ENCODE measurements around the gene TAC4.
A peak's percentile ranks its signal among the peaks of the same experiment; 100 is the strongest.

Gene TAC4, protein sequence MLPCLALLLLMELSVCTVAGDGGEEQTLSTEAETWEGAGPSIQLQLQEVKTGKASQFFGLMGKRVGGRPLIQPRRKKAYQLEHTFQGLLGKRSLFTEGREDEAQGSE

DNA sequence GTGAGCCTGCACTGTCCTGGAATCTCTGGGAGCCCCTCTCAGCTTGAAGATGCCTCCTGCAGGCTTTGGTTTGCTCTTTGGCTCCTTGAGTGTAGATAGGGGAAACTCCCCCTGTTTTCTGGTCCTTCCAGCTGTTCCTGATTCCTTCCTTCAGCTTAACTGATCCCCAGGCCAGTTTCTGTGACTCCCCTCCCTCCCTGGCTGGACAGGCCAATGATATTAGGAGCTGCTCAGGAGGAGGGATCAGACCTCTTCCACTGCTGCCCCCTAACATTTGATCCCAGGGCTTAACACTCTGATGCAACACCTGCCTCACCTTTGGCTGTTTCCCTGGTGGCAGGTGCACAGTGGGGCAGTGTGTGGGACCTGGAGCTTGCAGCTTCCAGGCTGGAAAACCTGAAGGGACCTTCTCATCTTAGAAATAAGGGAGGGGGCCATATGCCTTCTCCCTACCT lies at the start of gene TAC4:
Gene TAC4, minus strand, starts transcription at position 51 of the 455 bp plus-strand sequence. CDS start 52 bp downstream, outside the sequence.
- ATAC-seq (replicated peaks; ENCODE audit: extremely low read depth, poor library complexity, severe bottlenecking) (no peak), DNase-seq (ENCODE audit: low spot score in 2 of 2) (no peak)
- Mint-ChIP-seq H3K4me1 (peaks cover 37% of the 10 kb centered on the region), H3K27me3 (no peaks in the 10 kb centered on the region), H3K4me3 (no peak within 1 kb of the TSS), H3K27ac (ENCODE audit: low read depth) (no peak within 1 kb of the TSS), H3K36me3 (ENCODE audit: insufficient read depth) (peaks cover 15% of the 10 kb centered on the region), H3K9me3 (no peaks in the 10 kb centered on the region)

DNA sequence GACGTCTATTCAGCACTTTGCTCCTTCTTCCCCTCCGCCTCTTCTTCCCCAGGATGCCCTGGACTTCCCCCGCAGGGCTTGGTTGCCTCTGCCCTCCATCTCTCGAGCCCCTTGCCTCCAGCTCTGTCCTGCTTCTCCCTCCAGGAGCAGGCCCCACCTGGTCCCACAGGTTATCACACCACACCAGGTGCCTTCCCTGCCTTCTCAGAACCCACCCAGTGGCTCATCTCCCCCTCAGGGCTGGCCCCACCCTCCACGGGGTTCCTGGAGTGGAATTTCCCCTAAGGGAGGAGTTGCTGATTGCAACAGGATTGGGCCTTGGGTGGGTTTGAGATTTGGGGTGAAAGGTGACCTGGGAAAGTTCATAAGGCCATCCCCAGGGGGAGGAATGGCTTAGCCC lies 49.0 kb upstream of the TAC4 start:
- peaks cover 97% of the 10 kb centered on the region for H3K27me3 Mint-ChIP-seq

DNA sequence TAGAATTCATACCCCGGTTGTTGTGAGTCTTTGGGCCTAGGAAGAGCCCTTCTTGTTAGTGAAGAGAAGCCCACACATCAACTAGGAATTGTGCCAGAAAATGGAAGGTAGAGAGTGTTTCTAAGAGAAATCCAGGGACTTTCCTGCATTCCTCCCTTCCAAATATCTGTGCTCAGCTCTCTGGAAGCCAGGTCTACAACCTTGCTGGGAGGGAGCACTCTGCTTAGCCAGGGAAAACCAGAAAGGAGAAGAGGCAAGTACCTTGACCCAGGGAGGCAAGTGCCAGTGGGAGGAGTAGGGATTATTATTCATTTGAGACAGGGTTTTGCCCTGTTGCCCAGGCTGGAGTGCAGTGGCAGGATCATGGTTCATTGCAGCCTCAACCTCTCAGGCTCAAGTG lies 48.4 kb upstream of the TAC4 start:
- no peaks in the 10 kb centered on the region for H3K4me1 Mint-ChIP-seq
- DNase-seq (ENCODE audit: low spot score in 2 of 2), result no peak
- peaks cover 97% of the 10 kb centered on the region for H3K27me3 Mint-ChIP-seq
- H3K36me3 Mint-ChIP-seq (ENCODE audit: insufficient read depth), result peaks cover 2% of the 10 kb centered on the region
- no peak overlapping the region for H3K4me3 Mint-ChIP-seq
- no peak for ATAC-seq (replicated peaks; ENCODE audit: extremely low read depth, poor library complexity, severe bottlenecking)
- H3K27ac Mint-ChIP-seq (ENCODE audit: low read depth), result no peak overlapping the region
- no peaks in the 10 kb centered on the region for H3K9me3 Mint-ChIP-seq

More for the DNA sequence above, 49.0 kb upstream of the TAC4 start:
- Mint-ChIP-seq H3K4me3 (no peak overlapping the region), H3K4me1 (no peaks in the 10 kb centered on the region), H3K9me3 (no peaks in the 10 kb centered on the region), H3K36me3 (ENCODE audit: insufficient read depth) (peaks cover 2% of the 10 kb centered on the region), H3K27ac (ENCODE audit: low read depth) (no peak overlapping the region)
- ATAC-seq (replicated peaks; ENCODE audit: extremely low read depth, poor library complexity, severe bottlenecking) (no peak), DNase-seq (ENCODE audit: low spot score in 2 of 2) (no peak)

DNA sequence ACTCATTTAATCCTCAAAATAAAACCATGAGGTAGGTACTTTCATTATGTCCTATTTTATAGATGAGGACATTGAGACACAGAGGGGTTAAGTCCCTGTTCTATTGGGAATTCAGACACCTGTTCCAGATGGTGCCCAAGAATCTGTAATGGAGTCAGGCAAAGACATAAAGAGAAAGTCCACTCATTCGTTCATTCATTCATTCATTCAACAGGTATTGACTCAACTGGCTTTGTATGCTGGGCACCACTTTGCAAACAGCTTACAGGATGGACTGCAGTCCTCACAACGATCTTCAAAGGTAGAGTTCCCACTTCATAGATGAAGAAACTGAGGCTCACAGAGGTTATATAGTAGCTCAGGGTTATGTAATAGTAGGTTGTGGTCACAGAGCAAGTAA lies 47.9 kb upstream of the TAC4 start:
- H3K36me3 Mint-ChIP-seq (ENCODE audit: insufficient read depth), result peaks cover 2% of the 10 kb centered on the region

DNA sequence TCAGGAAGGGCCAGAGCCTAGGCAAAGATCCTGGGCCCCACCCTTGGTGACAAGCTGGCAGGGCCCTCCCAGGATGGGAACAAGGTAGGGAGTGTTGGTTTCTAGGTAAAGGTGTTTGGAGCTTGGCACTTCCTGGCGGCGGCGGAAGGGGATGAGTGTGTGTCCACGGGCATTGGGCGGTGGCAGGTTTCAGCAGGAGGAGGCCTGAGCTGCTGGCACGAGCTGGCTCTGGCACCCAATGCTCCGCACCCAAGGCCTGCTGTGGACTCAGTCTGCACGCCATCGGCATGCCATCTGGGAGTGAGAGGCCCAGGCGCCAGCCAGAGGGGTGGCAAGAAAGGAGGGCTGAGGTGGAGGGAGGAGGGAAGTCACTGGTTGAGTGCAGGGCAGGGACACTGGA lies 46.9 kb upstream of the TAC4 start:
- H3K9me3 Mint-ChIP-seq, result no peaks in the 10 kb centered on the region
- H3K4me1 Mint-ChIP-seq, result no peaks in the 10 kb centered on the region
- no peak for DNase-seq (ENCODE audit: low spot score in 2 of 2)
- ATAC-seq (replicated peaks; ENCODE audit: extremely low read depth, poor library complexity, severe bottlenecking), result no peak
- H3K4me3 Mint-ChIP-seq, result no peak overlapping the region
- peak overlapping the region; percentile 47 for H3K27ac Mint-ChIP-seq (ENCODE audit: low read depth)
- peaks cover 94% of the 10 kb centered on the region for H3K27me3 Mint-ChIP-seq
- peaks cover 2% of the 10 kb centered on the region for H3K36me3 Mint-ChIP-seq (ENCODE audit: insufficient read depth)

More for the DNA sequence above, 47.9 kb upstream of the TAC4 start:
- no peaks in the 10 kb centered on the region for H3K4me1 Mint-ChIP-seq
- no peak for ATAC-seq (replicated peaks; ENCODE audit: extremely low read depth, poor library complexity, severe bottlenecking)
- no peak for DNase-seq (ENCODE audit: low spot score in 2 of 2)
- no peaks in the 10 kb centered on the region for H3K9me3 Mint-ChIP-seq
- H3K27me3 Mint-ChIP-seq, result peaks cover 97% of the 10 kb centered on the region
- H3K27ac Mint-ChIP-seq (ENCODE audit: low read depth), result no peak overlapping the region
- H3K4me3 Mint-ChIP-seq, result no peak overlapping the region

DNA sequence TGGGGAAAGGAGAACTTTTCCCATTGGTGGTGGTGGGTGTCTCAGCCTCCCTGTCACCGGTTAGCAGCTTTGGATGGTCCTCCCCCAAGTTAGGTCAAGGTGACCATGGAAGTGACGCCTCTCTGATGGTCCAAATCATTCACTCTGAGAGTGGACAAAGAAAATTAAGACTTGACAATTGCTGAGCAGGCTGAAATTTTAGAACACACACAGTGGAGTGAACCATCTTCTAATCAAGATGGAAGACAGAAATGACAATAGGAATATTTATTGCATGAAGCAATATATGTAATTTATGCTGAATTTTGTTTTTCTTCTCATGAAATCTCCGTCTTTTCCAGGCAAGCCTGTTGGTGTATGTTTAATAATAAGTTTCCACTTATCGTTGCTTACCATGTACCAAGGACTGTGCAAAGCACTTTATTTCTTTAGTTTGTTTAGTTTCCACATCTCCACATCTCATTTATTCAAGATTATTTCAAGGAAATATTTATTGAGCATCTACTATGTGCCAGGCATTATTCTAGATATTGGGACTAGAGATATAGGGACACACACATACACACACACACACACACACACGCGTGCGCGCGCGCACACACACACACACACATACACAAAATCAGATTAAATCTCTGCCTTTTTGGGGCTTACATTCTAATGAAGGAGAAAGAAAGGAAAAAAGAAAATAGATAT lies 44.0 kb upstream of the TAC4 start:
- peaks cover 81% of the 10 kb centered on the region for H3K27me3 Mint-ChIP-seq
- DNase-seq (ENCODE audit: low spot score in 2 of 2) (no peak), ATAC-seq (replicated peaks; ENCODE audit: extremely low read depth, poor library complexity, severe bottlenecking) (no peak)
- H3K4me3 Mint-ChIP-seq, result no peak overlapping the region
- no peak overlapping the region for H3K27ac Mint-ChIP-seq (ENCODE audit: low read depth)
- H3K36me3 Mint-ChIP-seq (ENCODE audit: insufficient read depth), result peaks cover 2% of the 10 kb centered on the region
- no peaks in the 10 kb centered on the region for H3K9me3 Mint-ChIP-seq
- no peaks in the 10 kb centered on the region for H3K4me1 Mint-ChIP-seq

DNA sequence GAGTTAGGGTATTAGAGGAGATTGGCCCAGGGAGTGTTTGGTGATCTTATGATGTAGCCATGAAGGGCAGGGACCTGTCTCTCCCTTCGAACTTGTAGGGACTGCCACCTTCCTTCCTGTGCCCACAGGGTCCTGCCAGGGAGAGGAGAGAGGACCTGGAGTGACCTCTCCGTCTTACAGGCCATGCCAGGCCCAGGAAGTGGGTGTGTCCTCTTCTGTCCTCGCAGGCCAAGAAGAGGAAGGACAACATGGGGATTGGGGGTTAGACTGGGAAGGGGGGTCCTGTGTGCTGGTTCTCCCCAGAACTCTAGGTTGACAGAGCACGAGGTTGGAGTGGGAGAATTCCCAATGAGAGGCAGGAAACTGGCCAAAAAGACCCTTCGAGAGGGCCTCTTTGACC lies 43.4 kb upstream of the TAC4 start:
- H3K36me3 Mint-ChIP-seq (ENCODE audit: insufficient read depth), result peaks cover 2% of the 10 kb centered on the region
- ATAC-seq (replicated peaks; ENCODE audit: extremely low read depth, poor library complexity, severe bottlenecking) (no peak), DNase-seq (ENCODE audit: low spot score in 2 of 2) (no peak)
- no peak overlapping the region for H3K27ac Mint-ChIP-seq (ENCODE audit: low read depth)
- no peak overlapping the region for H3K4me3 Mint-ChIP-seq
- no peaks in the 10 kb centered on the region for H3K9me3 Mint-ChIP-seq
- H3K27me3 Mint-ChIP-seq, result peaks cover 78% of the 10 kb centered on the region
- H3K4me1 Mint-ChIP-seq, result no peaks in the 10 kb centered on the region

DNA sequence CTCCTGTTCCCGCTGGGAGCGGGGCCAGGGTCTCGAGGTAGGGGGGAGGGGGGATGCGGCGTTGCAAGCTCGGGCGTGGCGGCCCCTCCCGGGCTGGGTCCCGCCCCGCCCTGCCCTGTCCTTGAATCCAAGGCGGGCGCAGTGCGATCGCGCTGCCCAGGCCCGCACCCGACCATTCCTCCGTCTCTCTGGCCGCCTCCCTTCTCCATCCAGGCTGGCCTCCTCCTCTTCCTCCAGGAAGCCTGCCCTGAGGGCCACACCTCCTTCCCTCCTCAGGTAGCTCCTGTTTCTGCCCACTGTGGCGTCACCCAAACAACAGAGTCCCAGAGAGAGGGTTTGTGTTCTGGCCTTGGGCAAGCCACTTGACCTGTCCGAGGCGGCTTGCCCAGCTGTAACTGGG lies 43.0 kb upstream of the TAC4 start:
- Mint-ChIP-seq H3K36me3 (ENCODE audit: insufficient read depth) (peaks cover 2% of the 10 kb centered on the region), H3K27me3 (peaks cover 78% of the 10 kb centered on the region), H3K4me3 (no peak overlapping the region)

DNA sequence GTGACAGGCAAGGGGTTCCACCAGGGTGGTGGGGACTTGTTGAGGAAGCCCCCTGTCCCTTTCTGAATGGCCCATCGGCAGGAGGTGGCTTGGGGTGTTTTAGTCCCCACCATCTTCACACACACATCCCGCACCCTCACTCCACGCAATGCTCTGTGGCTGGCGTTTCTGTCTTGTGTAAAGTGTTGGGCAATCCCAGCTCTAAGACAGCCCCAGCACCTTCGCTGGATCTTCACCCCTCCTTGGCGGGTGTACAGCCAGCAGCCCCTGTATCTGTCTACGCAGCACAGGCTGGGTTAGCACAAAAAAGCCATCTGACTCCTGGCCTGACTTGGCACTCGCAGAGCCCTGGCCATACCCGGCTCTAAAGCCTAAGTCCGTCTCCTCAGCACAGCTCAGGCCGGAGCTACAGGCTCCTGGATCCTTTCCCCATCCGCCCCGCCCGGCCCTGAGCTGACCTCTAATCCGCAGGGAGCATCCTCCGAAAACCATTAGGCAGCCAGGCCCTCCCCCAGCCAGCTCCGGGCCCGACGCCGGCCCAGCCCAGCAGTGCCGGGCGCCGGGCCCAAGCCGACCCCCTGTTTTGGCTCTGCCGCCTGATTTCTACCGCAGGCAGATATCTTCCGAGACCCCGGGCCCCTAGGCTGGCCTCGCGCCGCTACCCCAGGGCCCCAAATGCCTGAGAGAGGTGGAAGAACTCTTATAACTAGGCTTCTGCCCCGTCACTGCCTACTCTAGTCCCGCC lies 42.4 kb upstream of the TAC4 start:
- H3K36me3 Mint-ChIP-seq (ENCODE audit: insufficient read depth), result peaks cover 2% of the 10 kb centered on the region
- no peak overlapping the region for H3K4me3 Mint-ChIP-seq
- ATAC-seq (replicated peaks; ENCODE audit: extremely low read depth, poor library complexity, severe bottlenecking) (no peak), DNase-seq (ENCODE audit: low spot score in 2 of 2) (no peak)
- peaks cover 81% of the 10 kb centered on the region for H3K27me3 Mint-ChIP-seq
- no peaks in the 10 kb centered on the region for H3K9me3 Mint-ChIP-seq
- H3K27ac Mint-ChIP-seq (ENCODE audit: low read depth), result no peak overlapping the region
- H3K4me1 Mint-ChIP-seq, result no peaks in the 10 kb centered on the region

More for the DNA sequence above, 43.0 kb upstream of the TAC4 start:
- Mint-ChIP-seq H3K27ac (ENCODE audit: low read depth) (no peak overlapping the region), H3K9me3 (no peaks in the 10 kb centered on the region), H3K4me1 (no peaks in the 10 kb centered on the region)
- DNase-seq (ENCODE audit: low spot score in 2 of 2), result no peak
- ATAC-seq (replicated peaks; ENCODE audit: extremely low read depth, poor library complexity, severe bottlenecking), result no peak

DNA sequence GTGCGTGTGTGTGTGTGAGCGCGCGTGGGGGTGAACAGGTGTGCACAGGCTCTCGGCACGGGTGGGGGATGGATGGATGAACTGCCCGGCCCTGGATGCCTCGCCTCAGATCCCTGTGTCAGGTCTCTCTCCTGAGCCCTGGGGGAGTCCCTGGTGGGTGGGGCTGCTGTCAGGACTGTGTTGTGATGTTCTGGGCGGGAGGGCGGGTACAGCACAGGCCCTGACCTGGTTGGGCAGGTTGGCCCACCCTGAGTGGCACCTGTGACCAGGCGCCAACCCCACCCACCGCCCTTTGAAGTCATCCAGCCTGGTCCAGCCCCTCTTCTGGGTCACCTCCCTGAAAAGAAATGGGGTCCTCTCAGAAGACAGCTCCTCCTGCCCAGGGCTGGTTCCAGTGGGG lies 41.6 kb upstream of the TAC4 start:
- ATAC-seq (replicated peaks; ENCODE audit: extremely low read depth, poor library complexity, severe bottlenecking) (no peak), DNase-seq (ENCODE audit: low spot score in 2 of 2) (no peak)
- H3K27me3 Mint-ChIP-seq, result peaks cover 81% of the 10 kb centered on the region
- H3K4me1 Mint-ChIP-seq, result no peaks in the 10 kb centered on the region
- no peak overlapping the region for H3K4me3 Mint-ChIP-seq
- no peaks in the 10 kb centered on the region for H3K36me3 Mint-ChIP-seq (ENCODE audit: insufficient read depth)
- no peaks in the 10 kb centered on the region for H3K9me3 Mint-ChIP-seq
- no peak overlapping the region for H3K27ac Mint-ChIP-seq (ENCODE audit: low read depth)

DNA sequence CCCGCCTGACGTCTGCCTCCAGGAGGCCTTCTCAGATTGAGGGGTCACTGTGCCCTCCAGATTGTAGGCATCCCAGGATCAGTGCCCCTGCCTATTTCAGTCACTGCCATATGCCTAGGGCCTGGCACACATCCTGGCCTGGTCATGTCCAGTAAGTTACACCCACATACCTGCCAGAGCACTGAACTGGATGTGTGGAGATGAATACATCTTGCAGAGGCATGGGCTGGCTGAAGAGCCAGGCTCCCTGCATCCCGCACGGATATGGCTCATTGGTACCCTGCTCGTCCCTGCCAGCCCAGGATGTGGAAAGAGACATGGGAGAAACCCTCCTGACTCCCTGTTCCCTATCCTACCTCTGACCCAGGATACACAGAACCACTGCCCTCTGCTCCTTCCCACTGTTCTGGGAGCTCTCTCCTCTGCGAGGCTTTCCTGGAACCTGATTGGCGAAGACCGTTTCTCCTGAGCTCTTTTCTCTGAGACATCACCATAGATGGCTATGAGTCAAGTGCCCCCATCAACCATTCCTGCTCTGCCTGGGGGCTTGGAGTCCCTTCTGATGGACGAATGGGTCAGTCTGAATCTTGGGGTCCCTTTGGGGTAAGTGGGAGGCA lies 40.0 kb upstream of the TAC4 start:
- H3K4me3 Mint-ChIP-seq, result no peak overlapping the region

DNA sequence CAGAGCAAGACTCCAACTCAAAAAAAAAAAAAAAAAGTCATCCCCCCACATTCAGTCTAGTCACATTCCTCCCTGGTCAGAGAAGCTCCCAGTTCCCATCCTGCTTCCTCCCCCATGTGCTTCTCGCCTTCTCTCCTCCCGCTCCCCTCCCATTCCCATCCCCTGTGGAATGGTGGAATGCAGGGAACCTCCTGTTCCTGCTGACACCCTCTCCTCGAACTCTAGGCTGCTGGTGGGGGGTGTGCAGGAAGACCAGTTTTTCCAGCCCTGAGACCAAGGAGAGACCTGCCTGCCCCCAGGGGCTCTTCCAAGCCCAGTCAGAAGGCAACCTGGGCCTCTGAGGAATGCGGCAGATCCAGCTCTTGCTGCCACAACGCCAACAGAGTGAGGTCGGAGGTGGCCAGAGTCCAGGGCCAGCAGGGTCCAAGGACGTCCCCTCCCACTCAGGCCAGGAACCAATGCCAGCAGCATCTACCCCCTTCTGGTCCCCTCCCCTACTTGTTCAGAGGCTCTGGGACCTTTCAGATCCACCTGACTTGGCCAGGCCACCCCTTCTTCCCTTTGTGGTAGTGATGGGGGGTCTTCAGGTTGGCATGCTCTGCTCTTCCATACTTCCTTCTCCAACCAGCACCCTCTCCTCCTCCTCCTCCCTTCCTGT lies 39.3 kb upstream of the TAC4 start:
- DNase-seq (ENCODE audit: low spot score in 2 of 2) (no peak), ATAC-seq (replicated peaks; ENCODE audit: extremely low read depth, poor library complexity, severe bottlenecking) (no peak)
- H3K27ac Mint-ChIP-seq (ENCODE audit: low read depth), result no peak overlapping the region
- H3K9me3 Mint-ChIP-seq, result no peaks in the 10 kb centered on the region
- no peaks in the 10 kb centered on the region for H3K4me1 Mint-ChIP-seq
- H3K27me3 Mint-ChIP-seq, result peaks cover 79% of the 10 kb centered on the region
- H3K36me3 Mint-ChIP-seq (ENCODE audit: insufficient read depth), result no peaks in the 10 kb centered on the region
- H3K4me3 Mint-ChIP-seq, result no peak overlapping the region

More for the DNA sequence above, 40.0 kb upstream of the TAC4 start:
- H3K9me3 Mint-ChIP-seq, result no peaks in the 10 kb centered on the region
- H3K4me1 Mint-ChIP-seq, result no peaks in the 10 kb centered on the region
- peaks cover 80% of the 10 kb centered on the region for H3K27me3 Mint-ChIP-seq
- DNase-seq (ENCODE audit: low spot score in 2 of 2), result no peak
- H3K27ac Mint-ChIP-seq (ENCODE audit: low read depth), result no peak overlapping the region
- no peak for ATAC-seq (replicated peaks; ENCODE audit: extremely low read depth, poor library complexity, severe bottlenecking)
- no peaks in the 10 kb centered on the region for H3K36me3 Mint-ChIP-seq (ENCODE audit: insufficient read depth)

Data from central memory CD8-positive, alpha-beta T cell (primary cell).